ENCODE results near the gene PHF13. TPM values are rescaled to one million over a fixed set of nuclear protein-coding genes. Genes with fewer than 3 reads are reported as not detected.
A peak's percentile ranks its signal among the peaks of the same experiment; 100 is the strongest.

Gene PHF13
- total and polyA plus RNA-seq, 9 of the 15 experiments (the other 6 are each of a cell fraction or from before 2014, with no cell fraction given), result 1.8 to 36.1 (median 11.7) TPM

GRCh38 chr1:6586404-6586816, 27.1 kb upstream of the PHF13 start:
- BruUV-seq (replicated peaks), result no TSS peak
- H3K27me3 ChIP-seq (ENCODE audit: control insufficient read depth in 2 of 2, insufficient read depth in 2 of 2, low read length in 2 of 2), result no peaks in the 10 kb centered on the region
- TF ChIP-seq RBFOX2 (IDR thresholded peaks at IDR 0.05; ENCODE audit: low read depth, low read length) (peak; percentile 54; the same call in 1 of the 2 replicates), ZNF124 (CRISPR knock-in tag; IDR thresholded peaks at IDR 0.05) (no peak), POLR2G (IDR thresholded peaks at IDR 0.05; ENCODE audit: low read depth, low read length) (peak; percentile 73)
- H3K9ac ChIP-seq (ENCODE audit: insufficient read depth in 1 of 2, low read depth in 2 of 2, low read length in 2 of 2), result peak overlapping the region in 1 of 2 experiments; percentile 82; a peak in 1 of 4 replicates
- in situ Hi-C loops (cut with MboI) (no loop called here), intact Hi-C loops (cut with micrococcal nuclease) (no loop called here)
- H3K9me3 ChIP-seq (replicated peaks; ENCODE audit: control insufficient read depth, insufficient read depth, low read depth, low read length), result no peaks in the 10 kb centered on the region
- H3K4me1 ChIP-seq (replicated peaks in 1 of 2; ENCODE audit: control insufficient read depth in 2 of 2, insufficient read depth in 2 of 2, low read length in 2 of 2), result peaks cover 28 to 64% of the 10 kb centered on the region in 2 experiments; a peak in 4 of 5 replicates
- no peak for ATAC-seq
- no peak for FAIRE-seq
- no peak overlapping the region for H3K4me2 ChIP-seq (ENCODE audit: insufficient read depth, low read length)
- peaks cover 75% of the 10 kb centered on the region; the same call in 2 of the 3 replicates for H3K36me3 ChIP-seq (ENCODE audit: control insufficient read depth, insufficient read depth, low read length)
- POLR2A ChIA-PET, result interaction anchor here (13.4 kb wide), 1 partner anchor 14 kb away, joined by 221 read pairs; the partner anchor contains the start of gene KLHL21
- WGBS (ENCODE audit: insufficient coverage, low coverage, missing lambda C conversion rate), result 89% methylated on average over 11 of the region's 11 CpGs
- H3K27ac ChIP-seq (ENCODE audit: extremely low read depth, low read depth, low read length), result no peak overlapping the region
- H3K79me2 ChIP-seq (ENCODE audit: control insufficient read depth, insufficient read depth, low read length), result peaks cover 28% of the 10 kb centered on the region
- CTCF ChIA-PET (ENCODE audit: low intra/inter-chr PET ratio), result no interaction called here
- peaks cover 32% of the 10 kb centered on the region for H4K20me1 ChIP-seq (replicated peaks; ENCODE audit: control insufficient read depth, insufficient read depth, low read length)
- no peak for DNase-seq (ENCODE audit: extremely low read depth in 1 of 4, low spot score in 3 of 4)
- no peak overlapping the region for H3K4me3 ChIP-seq
- peaks cover 21% of the 10 kb centered on the region for H3K9me1 ChIP-seq (ENCODE audit: control insufficient read depth, insufficient read depth, low read length)
- no peak overlapping the region for H2AFZ ChIP-seq (ENCODE audit: low read depth, low read length)

GRCh38 chr1:6587261-6588005, 26.1 kb upstream of the PHF13 start:
- Histone ChIP-seq H3K9me3 (replicated peaks; ENCODE audit: control insufficient read depth, insufficient read depth, low read depth, low read length) (no peaks in the 10 kb centered on the region), H3K4me2 (ENCODE audit: insufficient read depth, low read length) (no peak overlapping the region), H3K79me2 (ENCODE audit: control insufficient read depth, insufficient read depth, low read length) (peaks cover 18% of the 10 kb centered on the region), H3K27ac (ENCODE audit: extremely low read depth, low read depth, low read length) (no peak overlapping the region), H3K4me1 (replicated peaks in 1 of 2; ENCODE audit: control insufficient read depth in 2 of 2, insufficient read depth in 2 of 2, low read length in 2 of 2) (peaks cover 17 to 58% of the 10 kb centered on the region in 2 experiments; a peak in 4 of 5 replicates), H3K9ac (ENCODE audit: insufficient read depth in 1 of 2, low read depth in 2 of 2, low read length in 2 of 2) (peak overlapping the region in 1 of 2 experiments; percentile 1; a peak in 1 of 4 replicates), H3K9me1 (ENCODE audit: control insufficient read depth, insufficient read depth, low read length) (peaks cover 23% of the 10 kb centered on the region), H3K4me3 (no peak overlapping the region), H4K20me1 (replicated peaks; ENCODE audit: control insufficient read depth, insufficient read depth, low read length) (peaks cover 29% of the 10 kb centered on the region), H3K36me3 (ENCODE audit: control insufficient read depth, insufficient read depth, low read length) (peaks cover 76% of the 10 kb centered on the region; the same call in 2 of the 3 replicates), H3K27me3 (ENCODE audit: control insufficient read depth in 2 of 2, insufficient read depth in 2 of 2, low read length in 2 of 2) (no peaks in the 10 kb centered on the region), H2AFZ (ENCODE audit: low read depth, low read length) (no peak overlapping the region)
- no TSS peak for BruUV-seq (replicated peaks)
- DNase-seq (ENCODE audit: extremely low read depth in 1 of 4, low spot score in 3 of 4), result no peak
- in situ Hi-C loops (cut with MboI) (no loop called here), intact Hi-C loops (cut with micrococcal nuclease) (no loop called here)
- CTCF ChIA-PET (ENCODE audit: low intra/inter-chr PET ratio), result no interaction called here
- POLR2A ChIA-PET, result interaction anchor here (0.6 to 13.4 kb wide), 2 partner anchors 13 to 85 kb away, joined by 3 to 221 read pairs; partner anchors contain the start of gene KLHL21
- FAIRE-seq, result no peak
- 94% methylated on average over 13 of the region's 13 CpGs for WGBS (ENCODE audit: insufficient coverage, low coverage, missing lambda C conversion rate)
- no peak for ATAC-seq
- TF ChIP-seq ZNF740 (CRISPR knock-in tag; IDR thresholded peaks at IDR 0.05), result peak; percentile 41; the same call in 1 of the 2 replicates
- TF ChIP-seq ZNF740 (tag; IDR thresholded peaks at IDR 0.05), result no peak
- TF ChIP-seq RBFOX2 (IDR thresholded peaks at IDR 0.05; ENCODE audit: low read depth, low read length), result peak; percentile 3; the same call in 1 of the 2 replicates
- TF ChIP-seq POLR2G (IDR thresholded peaks at IDR 0.05; ENCODE audit: low read depth, low read length), result peak; percentile 60
- no peak for TF ChIP-seq SRSF1 (IDR thresholded peaks at IDR 0.05; ENCODE audit: low read depth, low read length)
- 0 out of 2 replicates have a peak, but pooled peaks have one; percentile 11 for TF ChIP-seq POLR2A (conservative IDR thresholded peaks at IDR 0.05)
- no peak for TF ChIP-seq ZNF41 (CRISPR knock-in tag; conservative IDR thresholded peaks at IDR 0.05)

All from K562 (cell line).